Left ventricle myocardium inferior (tissue), 1 donor: ENCODE measurements around the gene KCNB1. TPM values are rescaled to one million over a fixed set of nuclear protein-coding genes. Genes with fewer than 3 reads are reported as not detected.
"Not testable (repeated sequence)": the region's sequence is repeated elsewhere in the genome, so short reads cannot be mapped to it uniquely, and the experiment has no call there.

Source experiments
- DNase-seq: peaks from one replicate; pipeline ENCODE4 v3.0.0-alpha.2; 2020
- H3K27ac ChIP-seq: fragments of 200-600 bp; replicated peaks from 2 replicates; pipeline ENCODE4 v1.8.0; 2021
- H3K27me3 ChIP-seq: fragments of 200-600 bp; 2 replicates; pipeline ENCODE4 v1.8.0; 2021; ENCODE audit warnings: low read depth
- H3K36me3 ChIP-seq: fragments of 200-600 bp; 2 replicates; pipeline ENCODE4 v1.8.0; 2021
- H3K4me1 ChIP-seq: fragments of 200-600 bp; 2 replicates; pipeline ENCODE4 v1.8.0; 2021
- H3K4me3 ChIP-seq: fragments of 200-600 bp; 2 replicates; pipeline ENCODE4 v1.8.0; 2021; ENCODE audit warnings: mild to moderate bottlenecking, moderate library complexity
- H3K9me3 ChIP-seq: fragments of 200-600 bp; replicated peaks from 2 replicates; pipeline ENCODE4 v1.8.0; 2021
- intact Hi-C: fragments of 100-400 bp; cut with micrococcal nuclease; formaldehyde crosslinking; loops from one replicate; pipeline ENCODE4 v1.11.0; 2022
- total RNA-seq: library from RNA; stranded (reverse); fragmentation: NEBNext Ultra II Directional; extraction: Animal tissue kit (Norgen Biotek cat#: 25700); gene quantifications from one replicate; pipeline ENCODE4 v1.2.1, GENCODE V29; 2021
- TF ChIP-seq, protein P1 (sequence below): fragments of 200-600 bp; IDR thresholded peaks from 2 replicates; pipeline ENCODE4 v1.8.0; 2021; ENCODE audit warnings: antibody characterized with exemption, mild to moderate bottlenecking, borderline replicate concordance
- donor health status: DM: no; HTN: yes; CAD: no; lungs with severe emphysema.

Gene KCNB1
- total RNA-seq, 1 donor from 2014 or later: 0.77 TPM

DNA sequence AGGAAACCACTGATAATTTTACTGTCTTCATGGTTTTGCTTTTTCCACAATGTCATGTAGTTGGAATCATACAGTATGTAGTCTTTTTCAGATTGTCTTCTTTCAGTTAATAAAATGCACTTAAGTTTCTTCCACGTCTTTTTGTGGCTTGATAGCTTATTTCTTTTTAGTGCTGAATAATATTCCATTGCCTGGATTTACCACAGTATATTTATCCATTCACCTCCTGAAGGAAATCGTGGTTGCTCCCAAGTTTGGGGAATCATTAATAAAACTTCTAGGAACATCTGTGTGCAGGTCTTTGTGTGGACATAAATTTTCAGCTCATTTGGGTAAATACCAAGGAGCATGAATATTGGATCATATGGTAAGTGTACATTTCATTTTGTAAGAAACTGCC is 165.8 kb downstream of the KCNB1 start:
- Histone ChIP-seq H3K9me3 (no peaks in the 10 kb centered on the region), H3K27me3 (peaks cover 74% of the 10 kb centered on the region), H3K27ac (no peak overlapping the region), H3K4me1 (peaks cover 16% of the 10 kb centered on the region), H3K36me3 (no peaks in the 10 kb centered on the region), H3K4me3 (no peak overlapping the region)
- DNase-seq: no peak
- intact Hi-C loops: no loop called here
- TF ChIP-seq, protein P1, sequence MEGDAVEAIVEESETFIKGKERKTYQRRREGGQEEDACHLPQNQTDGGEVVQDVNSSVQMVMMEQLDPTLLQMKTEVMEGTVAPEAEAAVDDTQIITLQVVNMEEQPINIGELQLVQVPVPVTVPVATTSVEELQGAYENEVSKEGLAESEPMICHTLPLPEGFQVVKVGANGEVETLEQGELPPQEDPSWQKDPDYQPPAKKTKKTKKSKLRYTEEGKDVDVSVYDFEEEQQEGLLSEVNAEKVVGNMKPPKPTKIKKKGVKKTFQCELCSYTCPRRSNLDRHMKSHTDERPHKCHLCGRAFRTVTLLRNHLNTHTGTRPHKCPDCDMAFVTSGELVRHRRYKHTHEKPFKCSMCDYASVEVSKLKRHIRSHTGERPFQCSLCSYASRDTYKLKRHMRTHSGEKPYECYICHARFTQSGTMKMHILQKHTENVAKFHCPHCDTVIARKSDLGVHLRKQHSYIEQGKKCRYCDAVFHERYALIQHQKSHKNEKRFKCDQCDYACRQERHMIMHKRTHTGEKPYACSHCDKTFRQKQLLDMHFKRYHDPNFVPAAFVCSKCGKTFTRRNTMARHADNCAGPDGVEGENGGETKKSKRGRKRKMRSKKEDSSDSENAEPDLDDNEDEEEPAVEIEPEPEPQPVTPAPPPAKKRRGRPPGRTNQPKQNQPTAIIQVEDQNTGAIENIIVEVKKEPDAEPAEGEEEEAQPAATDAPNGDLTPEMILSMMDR: no peak

DNA sequence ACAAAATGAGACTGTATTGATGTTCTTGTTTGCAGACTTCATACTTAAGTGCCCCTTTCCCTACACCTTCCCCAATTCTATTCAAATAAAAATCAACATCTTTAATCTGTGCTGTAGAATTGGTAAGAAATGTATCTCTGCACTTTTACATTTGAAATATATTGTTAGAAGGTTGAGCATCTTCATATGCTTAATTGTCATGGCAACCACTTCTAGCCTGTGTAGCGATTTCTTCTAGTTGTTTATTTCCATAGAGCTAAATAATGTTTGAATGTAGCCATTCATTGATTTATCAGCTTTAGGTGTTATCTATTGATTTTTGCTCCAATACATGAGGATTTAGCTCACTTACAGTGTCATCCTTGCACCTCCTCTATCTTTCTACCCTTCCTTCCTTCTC is 166.9 kb downstream of the KCNB1 start:
- H3K9me3 ChIP-seq: peaks cover 2% of the 10 kb centered on the region
- H3K27me3 ChIP-seq: peaks cover 63% of the 10 kb centered on the region
- H3K36me3 ChIP-seq: no peaks in the 10 kb centered on the region
- TF ChIP-seq, protein P1: no peak
- no peak overlapping the region for H3K4me3 ChIP-seq
- intact Hi-C loops: no loop called here
- no peak overlapping the region for H3K27ac ChIP-seq
- DNase-seq: no peak
- H3K4me1 ChIP-seq: peaks cover 16% of the 10 kb centered on the region

DNA sequence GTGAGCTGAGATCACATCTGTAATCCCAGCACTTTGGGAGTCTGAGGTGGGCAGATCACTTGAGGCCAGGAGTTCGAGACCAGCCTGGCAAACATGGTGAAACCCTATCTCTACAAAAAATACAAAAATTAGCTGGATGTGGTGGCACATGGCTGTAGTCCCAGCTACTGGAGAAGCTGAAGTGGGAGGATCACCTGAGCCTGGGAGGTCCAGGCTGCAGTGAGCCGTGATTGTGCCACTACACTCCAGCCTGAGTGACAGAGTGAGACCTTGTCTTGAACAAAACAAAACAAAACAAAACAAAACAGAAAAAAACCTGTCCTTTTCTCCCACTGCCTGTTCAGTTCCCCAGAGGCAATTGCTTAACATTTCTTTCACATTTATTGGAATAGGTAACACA is 168.4 kb downstream of the KCNB1 start:
- H3K36me3 ChIP-seq, H3K27ac ChIP-seq, H3K9me3 ChIP-seq, DNase-seq, intact Hi-C loops, H3K4me3 ChIP-seq: not testable (repeated sequence)
- H3K4me1 ChIP-seq: peaks cover 12% of the 10 kb centered on the region
- H3K27me3 ChIP-seq: peaks cover 47% of the 10 kb centered on the region

Other genes with a start within 250 kb of the KCNB1 start
- 22.2 TPM for gene ZNFX1, start 204.6 kb downstream of the KCNB1 start, total RNA-seq
- 26.3 TPM for gene PTGIS, start 85.5 kb upstream of the KCNB1 start, total RNA-seq
- 31.0 TPM for gene B4GALT5, start 231.2 kb upstream of the KCNB1 start, total RNA-seq